GM08714 (cell line): Measurements from ENCODE around the gene MTMR3.
"Not testable (repeated sequence)": the region's sequence is repeated elsewhere in the genome, so short reads cannot be mapped to it uniquely, and the experiment has no call there.

Source experiments
- H3K4me3 ChIP-seq: fragments of 200-500 bp; sonication (Bioruptor generic); 2 replicates; pipeline ENCODE4 v1.5.1; 2014; ENCODE audit warnings: mild to moderate bottlenecking, low read length, inconsistent platforms
- ZNF274 ChIP-seq: IDR thresholded peaks from 2 replicates; pipeline ENCODE4 v1.6.1; 2012; ENCODE audit warnings: mild to moderate bottlenecking, low read depth, low read length

MTMR3 gene

GRCh38 chr22:29860006-29860766, 22.8 kb upstream of the MTMR3 start:
- no peak overlapping the region for H3K4me3 ChIP-seq
- no peak for TF ChIP-seq ZNF274

- TF ChIP-seq ZNF274, result no peak
- H3K4me3 ChIP-seq, result no peak overlapping the region
Observed at GRCh38 chr22:29861672-29862297, 21.2 kb upstream of the MTMR3 start.

DNA sequence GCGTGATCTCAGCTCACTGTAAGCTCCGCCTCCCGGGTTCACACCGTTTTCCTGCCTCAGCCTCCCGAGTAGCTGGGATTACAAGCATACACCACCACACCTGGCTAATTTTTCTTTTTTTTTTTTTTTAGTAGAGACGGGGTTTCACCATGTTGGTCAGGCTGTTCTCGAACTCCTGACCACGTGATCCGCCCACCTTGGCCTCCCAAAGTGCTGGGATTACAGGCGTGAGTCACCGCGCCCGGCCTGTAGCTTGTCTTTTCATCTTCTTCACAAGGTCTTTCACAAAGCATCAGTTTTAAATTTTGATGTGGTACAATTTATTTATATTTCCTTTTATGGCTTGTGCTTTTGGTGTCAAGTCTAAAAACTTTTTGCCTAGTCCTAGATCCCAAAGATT, 17.4 kb upstream of the MTMR3 start:
- not testable (repeated sequence) for H3K4me3 ChIP-seq

DNA sequence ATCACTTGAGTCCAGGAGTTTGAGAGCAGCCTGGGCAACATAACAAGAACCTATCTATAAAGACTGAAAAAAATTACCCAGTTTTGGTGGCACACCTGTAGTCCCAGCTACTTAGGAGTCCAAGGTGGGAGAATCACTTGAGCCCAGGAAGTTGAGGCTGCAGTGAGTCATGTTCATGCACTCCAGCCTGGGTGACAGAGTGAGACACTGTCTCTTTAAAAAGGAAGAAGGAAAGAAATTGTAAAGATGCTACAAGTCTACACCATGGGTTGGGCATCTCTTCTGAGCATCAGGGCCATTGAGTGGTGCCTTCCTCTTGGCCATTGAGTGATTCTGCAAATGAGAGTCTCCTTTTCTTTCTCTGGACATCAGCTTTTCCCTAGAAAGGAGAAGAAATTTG, 15.7 kb upstream of the MTMR3 start:
- TF ChIP-seq ZNF274, result no peak
- H3K4me3 ChIP-seq, result no peak overlapping the region

GRCh38 chr22:29867851-29868250, 15.1 kb upstream of the MTMR3 start:
- H3K4me3 ChIP-seq, result no peak overlapping the region
- TF ChIP-seq ZNF274, result no peak

DNA sequence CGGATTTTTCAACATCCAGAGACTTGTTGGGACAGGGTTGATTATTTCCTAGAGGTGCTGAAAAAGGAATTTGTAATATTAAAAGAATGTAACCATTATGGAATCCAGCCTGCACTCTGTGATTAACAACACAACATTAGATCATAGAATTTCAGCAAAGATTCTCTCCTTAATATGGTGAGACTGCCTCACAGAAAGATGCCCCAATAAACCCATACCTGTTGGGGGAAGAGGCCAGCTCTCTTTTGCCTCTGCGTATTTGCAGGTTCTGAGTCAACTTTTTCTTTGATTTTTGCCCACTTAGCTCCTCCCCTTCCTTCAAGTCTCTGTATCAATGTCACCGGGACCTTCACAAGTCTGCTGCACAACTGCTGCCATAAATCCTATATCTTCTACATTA, 12.4 kb upstream of the MTMR3 start:
- no peak overlapping the region for H3K4me3 ChIP-seq
- TF ChIP-seq ZNF274, result no peak

DNA sequence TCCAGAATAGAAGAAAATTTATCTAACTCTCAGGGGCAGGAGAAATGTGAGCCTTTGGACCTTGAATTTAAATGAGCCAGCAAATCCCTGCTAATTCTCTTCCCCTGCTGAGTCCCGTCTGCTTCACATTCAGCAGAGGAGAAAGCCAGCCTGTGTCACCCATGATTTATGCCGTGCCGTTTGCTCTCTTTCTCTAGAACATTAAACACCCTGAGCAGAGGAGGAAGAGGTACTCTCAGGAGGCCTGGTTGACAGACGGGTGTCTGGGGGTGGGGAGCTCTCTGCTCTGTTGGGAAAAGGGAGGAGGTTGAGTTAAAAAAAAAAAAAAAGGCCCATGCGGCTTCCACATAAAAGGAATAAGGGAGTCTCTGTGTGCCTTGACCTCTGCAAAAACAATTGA, 11.3 kb upstream of the MTMR3 start:
- no peak overlapping the region for H3K4me3 ChIP-seq
- TF ChIP-seq ZNF274, result no peak

DNA sequence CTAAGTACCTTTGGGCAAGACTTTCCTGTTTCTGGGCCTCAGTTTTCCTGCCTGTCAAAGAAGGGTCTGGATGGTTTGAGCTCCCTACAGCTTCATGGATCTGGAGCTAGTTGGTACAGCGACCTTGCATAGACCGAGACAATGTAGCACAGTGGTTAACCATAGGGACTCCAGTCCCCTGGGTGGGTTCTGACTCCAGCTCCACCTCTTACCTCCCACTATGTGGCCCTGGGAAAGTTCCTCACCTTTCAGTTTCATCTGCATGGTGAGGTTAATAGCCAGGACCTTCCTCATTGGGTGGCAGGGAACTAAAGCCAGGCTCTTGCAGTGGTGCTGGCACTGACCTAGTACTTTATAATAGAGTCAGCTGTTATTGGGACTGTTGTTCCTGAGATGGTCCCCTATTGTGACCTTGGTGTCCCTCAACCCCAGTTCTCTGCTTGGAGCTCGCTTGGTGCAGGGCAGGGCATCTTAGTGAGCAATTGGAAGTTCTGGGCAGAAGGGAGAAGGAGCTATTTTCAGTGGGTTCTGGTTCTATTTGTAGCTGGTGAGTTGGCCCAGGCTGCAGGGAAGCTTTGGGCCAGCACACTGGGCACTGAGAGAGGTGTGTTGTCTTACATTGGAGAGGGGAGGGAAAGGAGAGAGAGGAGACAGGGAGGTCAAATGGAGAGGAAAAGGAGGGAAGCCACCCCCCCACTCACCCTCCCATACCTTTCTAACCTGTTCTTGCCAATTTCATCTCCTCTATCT, 10.7 kb upstream of the MTMR3 start:
- no peak for TF ChIP-seq ZNF274
- H3K4me3 ChIP-seq, result no peak overlapping the region

- no peak overlapping the region for H3K4me3 ChIP-seq
- no peak for TF ChIP-seq ZNF274
Observed at GRCh38 chr22:29872989-29873388, 10.0 kb upstream of the MTMR3 start.

DNA sequence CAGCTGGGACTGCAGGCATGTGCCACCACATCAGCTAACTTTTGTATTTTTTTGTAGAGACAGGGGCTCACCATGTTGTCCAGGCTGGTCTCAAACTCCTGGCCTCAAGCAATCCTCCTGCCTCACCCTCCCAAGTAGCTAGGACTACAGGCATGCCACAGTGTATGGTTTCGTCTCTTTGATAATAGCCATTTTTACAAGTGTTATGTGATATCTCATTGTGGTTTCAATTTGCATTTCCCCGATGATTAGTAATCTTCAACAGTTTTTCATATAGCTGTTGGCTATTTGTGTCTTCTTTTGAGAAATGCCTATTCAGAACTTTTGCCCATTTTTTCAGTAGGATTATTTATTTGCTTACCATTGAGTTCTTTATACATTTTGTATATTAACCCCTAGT, 9.0 kb upstream of the MTMR3 start:
- no peak for TF ChIP-seq ZNF274
- no peak overlapping the region for H3K4me3 ChIP-seq

DNA sequence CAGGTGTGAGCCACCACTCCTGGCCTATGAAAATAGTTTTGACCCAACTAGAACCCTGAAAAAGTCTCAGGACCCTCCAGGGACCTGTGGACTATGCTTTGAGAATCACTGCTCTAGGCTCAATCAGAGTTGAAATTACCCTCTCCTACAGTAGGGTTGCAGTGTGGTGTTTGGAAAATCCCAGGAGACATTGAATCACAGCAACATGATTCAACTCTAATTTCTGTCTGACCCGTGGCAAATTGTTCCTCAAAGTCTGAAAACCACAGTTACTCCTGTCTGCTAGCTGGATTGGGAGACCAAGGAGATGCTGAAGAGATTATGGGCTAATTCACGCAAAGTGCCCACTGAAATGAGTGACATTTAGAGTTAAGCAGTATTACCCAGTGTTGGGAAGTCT, 5.4 kb upstream of the MTMR3 start:
- H3K4me3 ChIP-seq, result no peak overlapping the region
- TF ChIP-seq ZNF274, result no peak

DNA sequence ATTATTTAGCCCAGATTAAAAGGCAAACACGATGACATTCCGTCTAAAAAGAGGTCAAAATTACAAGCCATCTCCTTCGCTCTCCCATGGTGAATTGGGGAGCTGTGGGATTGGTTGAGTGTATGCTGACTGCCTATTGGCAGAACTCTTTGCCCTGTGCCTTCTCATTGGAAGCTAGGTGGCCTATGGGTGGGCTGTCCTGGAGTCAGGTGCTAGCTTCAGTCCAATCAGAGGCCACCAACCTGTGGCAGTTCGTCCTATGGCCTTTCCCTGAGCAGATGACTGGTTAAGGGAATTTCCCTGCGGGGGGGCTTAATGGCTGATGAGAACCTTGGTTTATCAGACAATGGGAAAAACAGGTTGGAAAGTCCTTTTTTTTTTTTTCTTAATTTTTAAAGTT, 3.2 kb upstream of the MTMR3 start:
- TF ChIP-seq ZNF274, result no peak
- H3K4me3 ChIP-seq, result no peak overlapping the region

GRCh38 chr22:29882716-29883044, 294 bp upstream of the MTMR3 start:
- no peak overlapping the region for H3K4me3 ChIP-seq
- TF ChIP-seq ZNF274, result no peak

GRCh38 chr22:29883775-29884097, 762 bp downstream of the MTMR3 start:
- peak overlapping the region; percentile 85 for H3K4me3 ChIP-seq
- TF ChIP-seq ZNF274, result no peak

- TF ChIP-seq ZNF274, result no peak
- H3K4me3 ChIP-seq, result no peak overlapping the region
Observed at GRCh38 chr22:29885610-29886009, 2.6 kb downstream of the MTMR3 start.

GRCh38 chr22:29886596-29886995, 3.6 kb downstream of the MTMR3 start:
- no peak overlapping the region for H3K4me3 ChIP-seq
- TF ChIP-seq ZNF274, result no peak
